Osteoblast (primary cell): ENCODE measurements around the gene SLC2A4RG. TPM values are rescaled to one million over a fixed set of nuclear protein-coding genes. Genes with fewer than 3 reads are reported as not detected.

Experiments used
- DNase-seq: peaks from one replicate; pipeline ENCODE4 v3.0.0; 2011; ENCODE audit warnings: low spot score, mixed read lengths; ENCODE audit not compliant: insufficient read length; ENCODE audit errors: missing footprints
- H2AFZ ChIP-seq: 2 replicates; pipeline ENCODE4 v1.6.0; 2011; ENCODE audit warnings: mild to moderate bottlenecking, low read length
- H3K27ac ChIP-seq: 2 replicates; pipeline ENCODE4 v1.5.1; 2011; ENCODE audit warnings: mild to moderate bottlenecking, low read depth, low read length, moderate library complexity
- H3K27me3 ChIP-seq: 2 replicates; pipeline ENCODE4 v1.6.0; 2012; ENCODE audit warnings: mild to moderate bottlenecking, control low read depth, inconsistent platforms, low read length, moderate library complexity; ENCODE audit not compliant: insufficient read depth
- H3K36me3 ChIP-seq: 2 replicates; pipeline ENCODE4 v1.5.1; 2011; ENCODE audit warnings: mild to moderate bottlenecking, low read length, control low read depth, moderate library complexity; ENCODE audit not compliant: insufficient read depth
- H3K4me1 ChIP-seq: 2 replicates; pipeline ENCODE4 v1.5.1; 2011; ENCODE audit warnings: mild to moderate bottlenecking, low read length, control low read depth, moderate library complexity; ENCODE audit not compliant: insufficient read depth
- H3K4me2 ChIP-seq: 2 replicates; pipeline ENCODE4 v1.6.0; 2011; ENCODE audit warnings: mild to moderate bottlenecking, low read length; ENCODE audit not compliant: insufficient read depth
- H3K4me3 ChIP-seq: fragments of 200-600 bp; sonication (generic); 3 replicates; pipeline ENCODE4 v1.5.1; 2012; ENCODE audit warnings: mild to moderate bottlenecking, low read length, inconsistent platforms; ENCODE audit not compliant: insufficient read depth
- H3K79me2 ChIP-seq: 2 replicates; pipeline ENCODE4 v1.6.0; 2012; ENCODE audit warnings: mild to moderate bottlenecking, low read length, control low read depth, inconsistent platforms; ENCODE audit not compliant: insufficient read depth
- H3K9me3 ChIP-seq: 2 replicates; pipeline ENCODE4 v1.5.1; 2011; ENCODE audit warnings: low read depth, low read length, control low read depth
- H4K20me1 ChIP-seq: 2 replicates; pipeline ENCODE4 v1.6.0; 2012; ENCODE audit warnings: mild to moderate bottlenecking, low read length, control low read depth; ENCODE audit not compliant: insufficient read depth
- total RNA-seq: library from RNA; depleted of rRNA; stranded (reverse); fragments of >200 nt; gene quantifications from 2 replicates; pipeline ENCODE4 v1.2.3, GENCODE V29; 2012
- TF ChIP-seq, protein P1 (sequence below): IDR thresholded peaks from 2 replicates; pipeline ENCODE4 v1.5.1; 2011; ENCODE audit warnings: mild to moderate bottlenecking, low read depth, low read length, moderate library complexity; ENCODE audit errors: extremely low read depth

The SLC2A4RG gene
- total RNA-seq, 1 donor: 27.5 TPM

DNA sequence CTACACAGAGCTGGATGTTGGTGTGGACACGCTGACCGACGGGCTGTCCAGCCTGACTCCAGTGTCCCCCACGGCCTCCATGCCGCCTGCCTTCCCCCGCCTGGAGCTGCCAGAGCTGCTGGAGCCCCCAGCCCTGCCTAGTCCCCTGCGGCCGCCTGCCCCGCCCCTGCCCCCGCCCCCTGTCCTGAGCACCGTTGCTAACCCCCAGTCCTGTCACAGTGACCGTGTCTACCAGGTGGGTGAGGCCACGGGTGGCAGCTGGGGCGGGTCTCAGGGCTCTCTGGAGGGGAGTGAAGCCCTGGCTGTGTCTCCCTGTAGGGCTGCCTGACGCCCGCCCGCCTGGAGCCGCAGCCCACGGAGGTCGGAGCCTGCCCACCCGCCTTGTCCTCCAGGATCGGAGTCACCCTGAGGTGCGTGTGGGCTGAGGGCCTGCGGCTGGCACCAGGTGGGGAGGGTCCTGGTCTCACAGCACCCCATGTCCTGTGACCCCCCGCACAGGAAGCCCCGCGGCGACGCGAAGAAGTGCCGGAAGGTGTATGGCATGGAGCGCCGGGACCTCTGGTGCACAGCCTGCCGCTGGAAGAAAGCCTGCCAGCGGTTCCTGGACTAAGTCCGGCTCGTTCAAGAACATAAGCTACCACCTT is 2.9 kb downstream of the SLC2A4RG start:
- H3K4me2 ChIP-seq: no peak overlapping the region
- H3K4me3 ChIP-seq: no peak overlapping the region
- TF ChIP-seq, protein P1, sequence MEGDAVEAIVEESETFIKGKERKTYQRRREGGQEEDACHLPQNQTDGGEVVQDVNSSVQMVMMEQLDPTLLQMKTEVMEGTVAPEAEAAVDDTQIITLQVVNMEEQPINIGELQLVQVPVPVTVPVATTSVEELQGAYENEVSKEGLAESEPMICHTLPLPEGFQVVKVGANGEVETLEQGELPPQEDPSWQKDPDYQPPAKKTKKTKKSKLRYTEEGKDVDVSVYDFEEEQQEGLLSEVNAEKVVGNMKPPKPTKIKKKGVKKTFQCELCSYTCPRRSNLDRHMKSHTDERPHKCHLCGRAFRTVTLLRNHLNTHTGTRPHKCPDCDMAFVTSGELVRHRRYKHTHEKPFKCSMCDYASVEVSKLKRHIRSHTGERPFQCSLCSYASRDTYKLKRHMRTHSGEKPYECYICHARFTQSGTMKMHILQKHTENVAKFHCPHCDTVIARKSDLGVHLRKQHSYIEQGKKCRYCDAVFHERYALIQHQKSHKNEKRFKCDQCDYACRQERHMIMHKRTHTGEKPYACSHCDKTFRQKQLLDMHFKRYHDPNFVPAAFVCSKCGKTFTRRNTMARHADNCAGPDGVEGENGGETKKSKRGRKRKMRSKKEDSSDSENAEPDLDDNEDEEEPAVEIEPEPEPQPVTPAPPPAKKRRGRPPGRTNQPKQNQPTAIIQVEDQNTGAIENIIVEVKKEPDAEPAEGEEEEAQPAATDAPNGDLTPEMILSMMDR: no peak
- H3K4me1 ChIP-seq: peaks cover 9% of the 10 kb centered on the region
- no peak overlapping the region for H2AFZ ChIP-seq
- H3K27me3 ChIP-seq: no peaks in the 10 kb centered on the region
- H4K20me1 ChIP-seq: peaks cover 8% of the 10 kb centered on the region
- H3K27ac ChIP-seq: no peak overlapping the region
- peak; percentile 88 for DNase-seq
- peaks cover 22% of the 10 kb centered on the region for H3K36me3 ChIP-seq
- peaks cover 4% of the 10 kb centered on the region for H3K79me2 ChIP-seq
- H3K9me3 ChIP-seq: no peaks in the 10 kb centered on the region

DNA sequence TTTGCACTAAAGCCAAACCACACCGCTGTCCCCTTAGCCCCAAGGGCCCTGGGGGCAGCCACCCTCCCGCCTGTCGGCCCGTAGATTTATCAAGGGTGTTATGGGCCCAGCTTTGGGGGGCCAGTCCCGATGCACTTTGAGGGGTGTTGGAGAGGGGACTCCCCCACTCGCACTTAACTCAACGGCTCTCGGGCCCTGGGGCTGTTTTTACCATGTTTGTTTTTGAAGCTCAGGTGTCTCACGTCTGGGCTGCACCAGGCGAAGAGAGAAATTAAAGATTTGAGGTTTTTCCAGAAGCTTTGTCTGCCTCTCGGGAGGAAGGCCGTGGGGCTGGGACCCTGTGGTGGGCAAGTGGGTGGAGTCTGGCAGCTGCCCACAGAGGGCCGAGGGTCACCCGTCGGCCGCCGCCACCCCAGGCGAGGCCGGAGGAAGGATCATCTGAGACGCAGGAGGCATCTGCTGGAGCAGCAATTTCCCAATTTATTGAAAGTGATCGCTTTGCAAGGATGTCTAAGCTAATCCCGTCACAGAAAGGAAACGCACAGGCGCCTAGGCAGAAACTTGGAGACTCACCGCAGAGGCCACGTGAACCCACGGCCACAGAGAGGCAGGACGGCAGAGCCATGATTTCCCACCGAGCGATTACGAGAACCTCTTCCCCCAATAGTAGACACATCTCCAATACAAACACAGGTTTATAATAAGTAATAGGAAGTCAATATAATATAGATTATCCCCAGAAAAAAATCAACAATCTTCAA is 3.8 kb downstream of the SLC2A4RG start:
- Histone ChIP-seq H3K9me3 (no peaks in the 10 kb centered on the region), H3K4me3 (no peak overlapping the region), H3K79me2 (peaks cover 4% of the 10 kb centered on the region), H3K4me2 (no peak overlapping the region), H4K20me1 (peaks cover 8% of the 10 kb centered on the region), H3K36me3 (peaks cover 22% of the 10 kb centered on the region), H2AFZ (no peak overlapping the region), H3K27me3 (no peaks in the 10 kb centered on the region), H3K27ac (no peak overlapping the region), H3K4me1 (peaks cover 9% of the 10 kb centered on the region)
- DNase-seq: peak; percentile 74
- TF ChIP-seq, protein P1: no peak

DNA sequence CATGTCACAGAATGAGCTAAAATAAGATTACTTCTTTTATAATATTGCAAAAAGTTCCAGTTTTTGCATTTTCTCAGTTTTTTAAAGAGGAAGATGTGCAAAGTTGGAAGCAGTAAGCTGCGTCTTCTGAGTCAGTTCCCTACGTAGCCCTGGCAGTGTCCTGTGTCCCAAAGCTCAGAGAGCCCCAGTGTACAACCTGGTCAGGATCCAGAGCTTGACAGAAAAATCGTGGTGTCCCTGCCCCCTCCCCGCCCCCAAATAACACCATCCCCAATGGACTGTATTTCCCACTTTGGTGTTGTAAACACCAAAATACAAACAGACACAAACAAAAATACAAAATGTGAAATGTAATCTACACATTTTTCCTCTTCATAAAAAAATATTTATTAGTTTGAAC is 4.6 kb downstream of the SLC2A4RG start:
- H4K20me1 ChIP-seq: peaks cover 8% of the 10 kb centered on the region
- peaks cover 9% of the 10 kb centered on the region for H3K4me1 ChIP-seq
- H3K27me3 ChIP-seq: no peaks in the 10 kb centered on the region
- H2AFZ ChIP-seq: no peak overlapping the region
- peaks cover 22% of the 10 kb centered on the region for H3K36me3 ChIP-seq
- no peaks in the 10 kb centered on the region for H3K9me3 ChIP-seq
- H3K27ac ChIP-seq: no peak overlapping the region
- H3K4me2 ChIP-seq: no peak overlapping the region
- peaks cover 4% of the 10 kb centered on the region for H3K79me2 ChIP-seq
- no peak overlapping the region for H3K4me3 ChIP-seq
- TF ChIP-seq, protein P1: no peak
- DNase-seq: peak; percentile 63

DNA sequence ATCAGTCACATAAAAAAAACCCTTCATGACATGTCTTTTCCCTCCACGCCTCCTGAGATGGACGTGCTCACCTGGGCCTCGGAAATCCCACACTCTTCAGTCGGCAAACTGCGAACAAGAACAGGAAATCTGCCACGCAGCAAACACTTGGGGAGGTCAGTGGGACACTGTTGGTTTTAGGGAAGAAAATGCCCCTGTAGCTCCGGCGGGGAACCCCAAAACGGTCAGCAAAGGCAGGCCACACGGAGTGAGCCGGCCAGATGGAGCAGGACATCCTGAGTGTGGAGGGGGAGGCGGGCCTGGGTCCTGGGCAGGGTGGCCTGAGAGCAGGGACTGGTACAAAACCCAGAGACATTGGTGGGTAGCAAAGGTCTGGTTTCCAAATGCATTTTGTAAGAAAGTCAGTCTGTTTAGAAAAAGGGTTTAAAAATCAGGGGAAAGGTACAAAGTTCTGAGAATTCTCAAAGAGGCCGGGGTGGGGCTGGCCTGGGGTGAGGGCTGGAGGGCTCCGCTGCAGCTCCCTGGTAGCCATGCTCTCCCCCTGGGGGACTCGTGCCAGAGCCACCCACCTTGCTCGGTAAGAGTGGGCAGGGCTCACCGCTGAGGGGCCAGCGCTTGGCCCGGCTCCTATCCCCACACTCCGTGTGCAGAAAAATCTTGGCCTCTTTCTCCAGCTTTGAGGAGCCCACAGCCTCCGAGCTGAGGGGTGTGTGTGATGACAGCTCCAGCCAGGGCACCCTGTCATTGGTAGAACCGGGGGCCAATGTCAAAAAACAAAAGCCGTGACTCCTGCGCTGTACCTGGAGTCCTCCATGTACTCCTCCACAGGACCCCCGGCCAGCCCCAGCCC is 5.2 kb downstream of the SLC2A4RG start:
- peak; percentile 89 for DNase-seq
- Histone ChIP-seq H3K4me1 (peaks cover 9% of the 10 kb centered on the region), H3K4me2 (no peak overlapping the region), H3K36me3 (peaks cover 22% of the 10 kb centered on the region), H3K79me2 (peaks cover 4% of the 10 kb centered on the region), H3K27me3 (no peaks in the 10 kb centered on the region), H3K27ac (no peak overlapping the region), H3K4me3 (no peak overlapping the region), H3K9me3 (no peaks in the 10 kb centered on the region), H2AFZ (no peak overlapping the region), H4K20me1 (peaks cover 8% of the 10 kb centered on the region)
- TF ChIP-seq, protein P1: no peak
